HS-27A (cell line): ENCODE results near the gene LUZP2.
"Not testable (repeated sequence)": the region's sequence is repeated elsewhere in the genome, so short reads cannot be mapped to it uniquely, and the experiment has no call there.

Experiments
- DNase-seq: peaks from one replicate; pipeline ENCODE4 v3.0.0-alpha.2; 2012; ENCODE audit warnings: low read depth, missing footprints

Gene LUZP2

DNA sequence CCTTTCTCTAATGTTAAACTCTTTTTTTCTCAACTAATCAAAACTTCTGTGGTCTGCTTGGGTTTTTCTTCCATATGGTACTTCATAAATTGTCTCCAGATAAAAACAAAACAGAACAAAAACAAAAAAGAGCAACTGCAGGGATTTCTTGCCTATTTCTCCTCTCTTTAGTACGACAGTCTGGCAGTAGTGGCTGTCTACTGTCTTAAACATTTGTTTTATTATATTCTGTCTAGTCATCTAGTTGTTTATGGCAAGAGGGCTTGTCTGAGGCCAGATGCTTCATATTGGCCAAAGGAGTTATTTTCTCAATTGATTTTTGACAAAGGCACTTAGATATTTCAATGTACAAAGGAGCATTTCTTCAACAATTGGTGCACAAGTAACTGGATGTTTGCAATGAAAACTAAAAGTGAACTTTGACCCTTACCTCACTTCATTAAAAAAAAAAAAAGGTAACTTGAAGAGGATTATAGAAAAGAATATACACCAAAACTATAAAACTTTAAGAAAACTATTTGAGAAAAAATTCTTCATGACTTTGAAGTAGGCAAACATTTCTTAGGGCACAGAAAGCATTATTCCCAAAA lies 404.2 kb downstream of the LUZP2 start:
- no peak for DNase-seq

DNA sequence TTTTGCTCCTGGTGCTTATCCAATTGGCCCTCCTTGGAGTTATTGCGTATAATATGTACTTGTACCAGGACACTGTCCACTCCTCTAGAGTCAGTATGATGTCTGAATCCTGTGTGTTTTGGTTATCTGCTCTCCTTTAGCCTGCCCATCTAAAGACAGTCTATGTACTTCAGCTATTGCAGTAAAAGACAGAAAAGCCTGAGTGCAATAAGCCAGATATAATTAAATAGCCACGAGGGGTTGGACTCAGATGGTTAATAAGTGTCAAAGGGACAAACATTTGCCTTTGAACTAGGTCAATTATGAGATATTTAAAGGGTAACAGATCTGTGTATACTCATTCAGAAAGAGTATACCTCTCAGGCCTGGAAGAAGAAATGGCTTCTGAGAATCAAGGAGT lies 406.7 kb downstream of the LUZP2 start:
- no peak for DNase-seq

DNA sequence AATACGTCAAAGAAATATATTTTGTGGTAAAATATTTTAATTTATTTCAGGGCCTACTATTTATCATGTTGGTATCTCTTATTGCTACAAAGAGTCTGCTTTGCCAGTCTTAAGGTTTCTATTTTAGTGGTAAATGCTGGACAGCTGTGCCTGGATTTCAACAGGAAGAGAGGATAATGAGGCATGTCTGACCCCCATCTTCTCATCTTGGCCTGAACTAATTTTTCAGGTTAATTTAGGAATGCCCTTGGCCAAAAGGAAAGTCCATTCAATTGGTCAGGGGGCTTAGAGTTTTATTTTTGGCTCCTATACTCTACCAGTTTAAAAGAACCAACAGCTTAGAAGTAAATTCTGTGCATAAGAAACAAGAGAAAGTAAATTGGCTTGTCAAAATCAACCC lies 428.2 kb downstream of the LUZP2 start:
- no peak for DNase-seq

DNA sequence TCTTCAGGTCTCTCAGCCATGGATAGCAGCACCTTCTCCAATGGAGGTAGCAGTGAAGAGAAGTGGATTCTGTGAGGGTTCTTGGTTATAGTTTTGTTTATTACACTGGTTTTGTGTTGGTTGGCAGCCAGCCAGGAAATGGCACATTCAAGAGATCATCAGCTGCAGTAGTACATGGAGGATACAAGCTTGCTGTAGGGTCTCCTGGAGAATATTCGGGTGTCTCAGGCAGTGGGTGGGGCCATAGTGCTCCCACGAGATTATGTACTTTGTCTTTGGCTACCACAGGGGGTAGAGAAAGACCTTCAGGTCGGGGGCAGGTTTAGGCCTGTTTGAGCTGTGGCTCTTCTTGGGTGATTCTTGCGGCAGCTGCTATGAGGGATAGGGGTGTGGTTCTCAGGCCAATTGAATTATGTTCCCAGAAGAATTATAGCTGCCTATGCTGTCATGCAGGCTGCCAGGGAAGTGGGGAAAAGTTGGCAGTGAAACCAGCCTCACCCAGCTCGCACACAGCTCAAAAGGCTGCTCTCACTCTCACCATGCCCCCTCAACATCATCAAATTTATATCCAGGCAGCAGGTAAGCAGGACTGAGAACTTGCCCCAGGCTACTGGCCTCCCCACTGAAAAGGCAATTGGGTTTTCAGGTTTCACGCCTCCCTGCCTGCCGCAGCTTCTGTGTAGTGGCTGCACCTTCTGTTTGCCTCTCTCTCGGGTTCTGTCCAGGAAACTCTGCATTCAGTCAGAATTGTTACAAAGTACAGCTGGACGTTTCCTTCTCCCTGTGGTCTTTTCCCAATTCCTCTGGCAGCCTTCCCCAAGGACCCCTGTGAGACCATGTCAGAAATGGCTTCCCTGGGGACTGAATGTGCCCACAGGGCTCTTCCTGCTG lies 435.5 kb downstream of the LUZP2 start:
- DNase-seq, result no peak

DNA sequence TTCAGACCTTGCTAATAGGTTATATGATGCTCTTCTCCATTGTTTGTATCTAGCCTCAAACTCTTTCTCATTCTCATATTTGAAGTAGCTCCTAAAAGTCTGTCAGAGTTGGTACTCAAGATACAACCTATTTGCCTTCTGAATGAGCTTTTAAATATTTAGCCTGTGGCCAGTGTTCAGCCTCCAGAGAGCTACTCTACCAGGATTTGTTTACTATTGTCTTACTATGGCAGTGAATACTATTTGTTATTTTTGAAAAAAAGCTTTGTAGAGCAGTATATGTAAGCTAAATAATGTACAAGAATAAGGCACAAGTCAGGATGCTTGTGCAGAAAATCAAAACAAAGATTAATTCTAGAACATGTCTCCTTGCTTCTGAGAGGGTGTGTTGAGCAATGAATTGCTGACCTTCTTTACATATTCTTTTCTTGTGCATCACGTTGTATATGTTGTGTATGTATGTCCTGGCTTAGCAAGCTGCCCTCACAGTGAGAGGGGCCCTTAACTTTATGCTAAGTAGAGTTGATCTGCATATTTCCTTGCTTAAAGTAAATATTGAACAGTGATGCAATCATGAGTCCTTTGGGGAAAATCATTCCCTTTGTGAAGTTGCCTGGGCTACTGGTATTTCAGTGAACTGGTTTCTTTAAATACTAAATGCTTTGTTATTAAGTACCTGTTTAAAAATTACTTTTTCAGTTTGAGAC lies 438.0 kb downstream of the LUZP2 start:
- DNase-seq, result no peak

DNA sequence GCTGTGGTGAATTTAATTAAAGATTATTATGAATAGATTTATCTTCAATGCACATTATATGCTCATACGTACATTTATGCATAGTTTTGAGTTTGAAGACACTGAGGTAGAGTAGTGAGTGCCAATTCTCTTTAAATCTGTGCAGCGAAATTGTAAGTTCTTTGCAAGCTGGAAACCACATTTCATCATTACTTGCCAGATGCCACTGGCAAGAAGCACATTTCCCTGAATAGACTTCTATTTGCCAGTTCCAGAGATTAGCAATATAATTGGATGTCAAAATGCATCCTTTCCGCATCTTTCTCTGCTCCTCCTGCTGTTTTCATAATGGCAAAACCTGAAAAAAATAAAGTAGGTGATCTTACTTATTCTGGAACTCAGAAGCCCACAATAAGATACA lies 448.0 kb downstream of the LUZP2 start:
- DNase-seq, result no peak

DNA sequence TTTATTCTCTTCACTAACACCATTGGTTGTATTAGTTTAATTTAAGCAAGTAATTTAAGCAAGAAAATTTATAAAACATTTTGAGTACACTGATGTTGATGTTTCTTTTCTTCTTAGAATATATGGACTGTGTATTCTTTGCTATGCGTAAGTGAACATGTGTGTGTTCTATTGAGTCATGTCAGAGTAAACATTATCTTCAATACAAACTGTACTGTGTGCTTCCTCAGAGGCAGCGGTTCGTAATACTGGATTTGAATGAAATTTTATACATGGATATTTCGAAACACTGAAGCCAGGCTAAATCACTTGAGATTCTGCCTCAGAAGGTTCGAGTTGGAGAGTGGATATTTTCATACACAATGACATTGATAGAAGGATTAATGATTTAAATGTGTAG lies 452.6 kb downstream of the LUZP2 start:
- no peak for DNase-seq

DNA sequence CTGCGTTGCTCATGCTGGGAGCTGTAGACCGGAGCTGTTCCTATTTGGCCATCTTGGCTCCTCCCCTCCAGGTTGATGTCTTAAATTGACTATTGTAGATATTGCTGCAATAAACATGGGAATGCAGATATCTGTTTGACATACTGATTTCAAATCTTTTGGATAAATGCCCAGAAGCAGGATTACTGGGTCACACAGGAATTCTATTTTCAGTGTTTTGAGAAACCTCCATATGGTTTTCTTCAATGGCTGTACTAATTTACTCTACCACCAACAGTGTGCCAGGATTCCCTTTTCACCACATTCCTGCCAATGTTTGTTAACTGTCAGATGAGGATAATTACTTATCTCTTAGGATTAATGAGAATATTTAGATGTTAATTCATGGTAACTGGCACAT lies 467.0 kb downstream of the LUZP2 start:
- no peak for DNase-seq

DNA sequence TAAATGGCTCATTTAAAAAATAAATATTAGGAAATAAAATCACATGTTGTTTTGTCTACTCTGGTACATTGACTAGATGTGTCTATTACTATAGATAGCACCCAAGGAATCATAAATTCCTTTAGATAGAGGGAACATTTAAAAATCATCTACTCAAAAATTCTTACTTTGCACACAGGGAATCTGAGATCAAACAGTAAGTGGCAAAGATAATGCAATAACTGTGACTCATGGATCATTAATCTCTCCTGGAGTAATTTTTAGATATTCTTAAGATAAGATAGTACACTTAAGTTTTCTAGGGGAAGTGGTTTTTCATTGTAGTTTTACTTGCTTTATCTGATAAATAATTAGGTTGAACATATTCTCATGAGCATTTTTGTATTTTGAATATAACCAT lies 468.9 kb downstream of the LUZP2 start:
- no peak for DNase-seq

DNA sequence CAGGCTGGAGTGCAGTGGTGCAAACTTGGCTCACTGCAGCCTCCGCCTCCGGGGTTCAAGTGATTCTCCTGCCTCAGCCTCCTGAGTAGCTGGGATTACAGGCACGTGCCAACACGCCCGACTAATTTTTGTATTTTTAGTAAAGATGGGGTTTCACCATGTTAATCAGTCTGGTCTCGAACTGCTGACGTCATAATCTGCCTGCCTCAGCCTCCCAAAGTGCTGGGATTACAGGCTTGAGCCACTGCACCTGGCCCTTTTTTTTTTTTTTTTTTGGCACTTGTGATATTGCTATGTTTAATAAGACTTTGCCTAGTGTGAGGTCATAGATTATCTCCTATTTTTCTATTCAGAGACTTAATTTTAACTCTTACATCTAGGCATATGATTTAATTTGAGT lies 497.1 kb downstream of the LUZP2 start:
- DNase-seq, result not testable (repeated sequence)

DNA sequence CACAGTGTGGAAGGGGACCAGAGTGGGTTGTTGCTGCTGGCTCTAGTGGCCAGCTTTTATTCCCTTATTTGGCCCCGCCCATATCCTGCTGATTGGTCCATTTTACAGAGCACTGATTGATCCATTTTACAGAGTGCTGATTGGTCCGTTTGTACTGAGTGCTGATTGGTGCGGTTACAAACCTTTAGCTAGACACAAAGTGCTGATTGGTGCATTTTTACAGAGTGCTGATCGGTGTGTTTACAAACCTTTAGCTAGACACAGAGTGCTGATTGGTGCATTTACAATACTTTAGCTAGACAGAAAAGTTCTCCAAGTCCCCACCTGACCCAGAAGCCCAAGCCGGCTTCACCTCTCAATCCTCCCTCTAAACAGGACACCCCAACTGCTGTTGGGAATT lies 503.1 kb downstream of the LUZP2 start:
- DNase-seq, result not testable (repeated sequence)

DNA sequence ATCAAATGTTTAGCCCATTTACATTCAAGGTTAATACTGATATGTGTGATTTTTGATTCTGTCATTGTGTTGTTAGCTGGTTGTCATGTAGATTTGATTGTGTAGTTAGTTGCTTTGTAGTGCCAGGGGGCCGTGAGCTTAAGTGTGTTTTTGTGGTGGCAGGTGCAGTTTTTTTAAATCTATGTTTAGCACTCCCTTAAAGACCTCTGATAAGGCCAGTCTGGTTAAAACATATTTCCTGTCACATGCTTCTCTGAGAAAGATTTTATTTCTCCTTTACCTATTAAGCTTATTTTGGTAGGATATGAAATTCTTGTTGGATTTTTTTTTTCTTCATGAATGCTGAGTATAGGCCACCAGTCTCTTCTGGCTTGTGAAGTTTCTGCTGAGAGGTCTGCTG lies 540.6 kb downstream of the LUZP2 start:
- no peak for DNase-seq

DNA sequence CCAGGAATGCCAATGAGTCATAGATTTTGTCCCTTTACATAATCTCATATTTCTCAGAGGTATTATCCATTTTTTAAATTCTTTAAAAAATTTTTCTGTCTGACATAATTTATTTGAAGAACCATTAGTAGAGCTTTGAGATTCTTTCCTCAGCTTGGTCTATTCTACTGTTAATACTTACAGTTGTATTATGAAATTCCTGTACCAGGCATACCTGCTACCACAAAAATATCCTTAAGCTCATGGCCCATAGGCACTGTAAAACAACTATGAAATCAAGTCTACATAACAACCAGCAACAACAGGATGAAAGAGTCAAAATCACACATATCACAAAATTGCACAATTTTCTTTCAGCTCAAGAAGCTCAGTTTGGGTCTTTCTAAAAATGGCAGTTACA lies 541.3 kb downstream of the LUZP2 start:
- peak; percentile 19 for DNase-seq

DNA sequence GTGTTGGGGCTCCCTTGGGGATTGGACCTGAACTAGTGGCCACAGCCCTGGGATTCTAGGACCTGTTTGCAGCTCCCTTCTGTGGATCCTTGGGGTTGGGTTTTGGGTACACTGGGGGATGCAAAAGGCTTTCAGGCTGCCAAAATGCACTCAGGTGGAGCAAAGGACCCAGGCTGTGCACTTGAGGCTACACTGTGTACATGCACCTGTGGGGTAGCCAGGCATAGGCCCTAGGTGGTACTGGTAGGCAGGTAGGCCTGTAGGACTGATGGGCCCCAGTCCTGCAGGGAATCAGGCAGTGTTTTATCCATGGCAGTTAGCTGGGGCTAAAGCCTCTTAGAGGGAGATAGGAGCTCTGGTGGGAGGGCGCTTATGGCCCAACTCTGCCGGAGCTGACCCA lies 542.3 kb downstream of the LUZP2 start:
- DNase-seq, result no peak

DNA sequence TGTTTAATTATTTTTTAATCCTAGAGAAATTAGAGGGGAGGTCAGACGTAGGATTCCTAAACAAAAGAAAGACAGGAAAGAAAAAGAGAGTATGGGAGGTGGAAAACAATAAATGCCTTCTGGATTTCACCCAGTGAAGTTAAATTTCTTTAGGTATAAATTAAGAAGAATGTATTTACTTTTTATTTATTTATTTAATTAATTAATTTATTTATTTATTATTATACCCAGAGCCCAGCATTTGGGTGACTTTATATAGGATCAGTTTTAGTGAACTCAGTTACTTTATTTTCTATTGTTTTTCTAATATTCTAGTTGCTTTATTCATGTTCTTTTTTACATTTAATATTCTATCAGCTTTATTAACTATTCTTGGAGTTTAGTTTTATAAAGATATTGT lies 551.8 kb downstream of the LUZP2 start:
- no peak for DNase-seq

DNA sequence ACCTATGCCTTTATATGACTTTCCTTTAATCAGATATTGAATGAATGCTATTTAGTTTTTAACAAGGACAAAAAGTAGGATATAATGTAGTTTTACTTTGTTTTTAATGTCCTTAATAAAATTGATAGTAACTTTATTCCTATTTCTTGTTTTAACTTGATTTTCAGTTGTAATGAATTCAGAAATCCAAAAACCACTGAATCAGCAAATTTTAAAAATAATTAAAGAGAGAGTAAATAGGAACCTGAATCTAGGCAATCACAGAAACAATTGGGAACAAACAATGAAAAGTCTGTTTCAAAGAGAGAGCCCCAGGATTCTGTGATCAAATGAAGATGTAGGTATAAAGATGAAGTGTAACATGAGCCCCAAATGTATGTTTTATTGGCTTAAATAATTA lies 556.0 kb downstream of the LUZP2 start:
- DNase-seq, result no peak

DNA sequence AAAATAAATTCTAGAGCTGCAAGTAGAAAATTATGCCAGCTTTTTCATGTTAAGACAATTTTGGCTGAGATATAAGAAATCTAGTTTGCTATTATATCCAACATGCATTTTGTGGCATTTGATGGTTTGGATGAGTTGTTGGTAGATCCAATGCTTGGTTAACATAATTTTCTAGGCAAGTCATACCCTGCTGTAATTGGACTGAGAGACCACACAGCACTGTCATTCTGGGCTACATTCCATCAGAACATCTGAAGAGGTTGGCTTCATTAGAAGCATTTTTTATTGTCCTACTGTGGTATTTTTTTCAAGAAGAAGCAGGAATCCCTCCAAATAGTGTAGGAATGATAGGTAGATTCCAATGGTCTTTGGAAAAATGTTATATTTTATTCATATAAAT lies 561.0 kb downstream of the LUZP2 start:
- DNase-seq, result no peak

DNA sequence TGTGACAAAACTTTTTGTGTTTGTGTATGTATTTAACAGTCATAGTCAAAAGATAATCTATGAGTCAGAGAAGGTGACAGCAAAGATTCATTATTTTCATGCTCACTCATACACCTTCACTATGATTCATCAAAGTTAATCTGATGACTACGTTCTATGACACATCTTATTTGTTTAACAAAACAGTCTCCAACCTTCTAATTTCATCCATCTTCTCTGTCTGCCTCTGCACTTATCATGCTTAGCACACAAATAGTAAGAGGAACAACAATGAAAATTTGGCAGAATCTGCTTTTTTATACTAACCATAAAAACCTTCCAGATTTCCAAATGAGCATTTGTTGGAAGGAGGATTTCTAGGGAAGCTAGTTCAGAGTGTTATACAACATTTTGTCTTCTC lies 568.9 kb downstream of the LUZP2 start:
- DNase-seq, result peak; percentile 31

DNA sequence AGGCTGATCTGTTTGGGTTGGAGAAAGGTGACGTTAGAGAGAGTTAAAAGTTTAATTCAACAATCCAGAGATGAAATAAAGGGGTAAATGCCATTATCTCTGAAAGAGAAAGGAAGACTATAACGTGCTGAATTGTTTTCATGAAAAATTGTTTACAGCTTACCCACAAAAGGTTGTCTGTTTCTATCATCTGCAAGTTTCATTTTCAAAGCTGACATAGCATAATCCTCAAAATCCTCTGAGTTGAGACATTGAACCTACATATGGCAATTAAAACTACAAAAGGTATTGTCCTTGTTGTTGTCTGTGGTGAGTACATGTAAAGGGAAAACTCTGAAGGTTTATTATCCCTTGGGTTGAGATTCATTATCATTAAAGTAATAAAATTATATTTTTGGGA lies 569.9 kb downstream of the LUZP2 start:
- no peak for DNase-seq

DNA sequence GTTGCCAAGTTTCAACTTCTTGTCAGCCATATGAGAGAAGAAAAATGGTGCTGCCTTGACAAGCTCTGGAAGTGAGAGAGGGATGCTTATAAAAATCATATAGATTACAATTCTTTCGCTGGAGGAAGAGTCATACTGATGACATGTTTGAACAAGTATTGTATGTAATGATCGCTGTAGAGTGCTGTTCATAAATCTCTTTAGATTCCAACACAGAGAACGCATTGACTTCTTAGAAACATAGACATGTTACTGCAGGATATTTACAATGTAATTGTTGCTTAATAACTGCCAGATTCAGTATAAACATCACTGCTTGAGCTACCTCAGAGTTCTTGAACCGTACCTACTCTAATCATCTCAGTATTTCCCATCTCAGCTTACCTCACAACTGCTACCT lies 571.6 kb downstream of the LUZP2 start:
- DNase-seq, result no peak

DNA sequence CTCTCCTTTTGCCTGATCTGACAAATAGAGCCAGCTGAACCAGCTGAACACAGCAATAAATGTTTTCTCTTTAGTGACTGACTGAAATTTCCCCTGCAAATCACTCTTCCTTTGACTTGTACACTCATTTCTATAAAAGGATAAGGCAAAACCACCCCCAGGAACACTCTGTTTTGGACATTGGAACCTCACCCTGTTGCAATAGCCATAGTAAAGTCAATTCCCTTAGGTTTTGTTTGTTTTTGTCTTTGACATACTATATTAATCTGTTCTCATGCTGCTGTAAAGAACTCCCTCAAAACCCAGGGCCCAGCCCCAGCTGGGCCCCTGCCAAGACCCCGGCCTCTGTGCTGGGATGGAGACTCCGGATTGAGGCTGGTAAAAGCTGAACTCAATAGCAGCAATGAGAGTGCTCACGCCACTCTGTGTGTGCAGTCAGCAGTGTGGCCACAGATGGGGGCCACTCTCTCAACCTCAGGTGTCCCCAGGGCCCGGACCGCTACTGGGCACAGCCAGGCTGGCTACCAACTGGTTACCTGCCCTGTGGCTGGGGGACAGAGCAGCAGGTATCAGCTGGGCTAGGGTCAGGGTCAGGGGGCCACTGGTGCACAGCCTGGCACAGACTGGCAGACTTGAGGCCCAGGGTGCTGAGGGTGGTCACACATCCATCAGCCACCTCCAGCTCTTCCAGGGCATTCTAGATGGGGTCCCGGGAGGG lies 597.4 kb downstream of the LUZP2 start:
- no peak for DNase-seq

DNA sequence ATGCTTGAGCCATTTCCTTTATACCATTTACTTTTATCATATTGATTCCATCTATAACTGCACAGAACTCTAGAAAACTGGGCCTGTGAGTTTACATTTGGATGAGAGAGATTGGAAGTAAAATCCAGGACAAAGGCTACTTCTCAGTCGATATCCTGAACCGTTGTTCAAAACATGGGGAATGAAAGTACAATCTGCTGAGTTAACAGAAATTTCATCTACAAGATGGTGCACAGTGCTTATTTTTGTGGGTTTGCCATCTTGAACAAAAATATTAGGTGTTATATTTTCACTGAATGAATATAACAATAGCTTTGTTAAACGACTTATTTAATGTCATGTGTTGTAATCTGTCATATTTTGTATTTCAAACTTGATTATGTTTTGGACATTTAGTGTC lies 622.6 kb downstream of the LUZP2 start:
- DNase-seq, result no peak
